HG02759 (cell line): ENCODE data around the gene IER2.

Experiments
- ATAC-seq: cut with Tn5 transposase; IDR thresholded peaks from one replicate; pipeline ENCODE4 v1.9.1; 2021; ENCODE audit warnings: mild to moderate bottlenecking, moderate library complexity; ENCODE audit not compliant: unreplicated experiment

IER2 gene

DNA sequence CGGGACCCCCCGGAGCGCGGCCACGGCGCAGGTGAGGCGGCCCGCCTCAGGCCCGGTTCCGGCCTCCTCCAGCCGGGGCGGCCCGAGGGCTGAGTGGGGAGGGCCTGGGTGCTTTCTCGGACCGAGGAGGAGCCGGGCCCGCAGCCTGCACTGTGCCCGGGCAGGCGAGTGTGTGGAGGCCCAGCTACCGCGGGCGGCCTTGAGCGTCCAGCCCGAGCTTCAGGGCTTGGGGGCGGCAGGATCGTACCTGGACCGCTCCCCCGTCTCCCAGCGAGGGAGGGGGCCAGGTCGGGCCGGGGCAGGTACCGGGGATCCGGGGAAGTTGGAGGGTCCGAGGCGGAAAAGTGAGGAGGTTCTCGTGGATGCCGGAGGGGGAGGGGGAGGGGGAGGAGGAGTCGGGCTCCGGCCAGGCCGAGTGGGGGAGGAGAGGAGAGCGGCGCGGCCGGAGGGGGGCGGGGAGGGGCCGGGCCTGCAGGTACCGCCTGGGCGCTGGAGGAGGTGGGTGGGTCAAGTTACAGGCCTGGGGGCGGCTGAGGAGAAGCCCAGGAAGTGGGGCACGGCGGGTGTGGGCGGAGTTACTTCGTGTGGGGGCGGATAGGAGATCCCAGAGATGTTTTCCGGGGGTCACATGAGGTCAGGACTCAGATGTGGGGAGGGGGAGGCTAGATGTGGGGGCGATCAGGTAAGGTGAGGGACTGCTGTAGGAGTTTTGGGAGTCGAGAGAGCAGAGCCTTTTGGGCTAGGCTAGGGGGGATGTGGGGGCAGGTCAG, 31.6 kb upstream of the IER2 start:
- ATAC-seq = peak; percentile 8

DNA sequence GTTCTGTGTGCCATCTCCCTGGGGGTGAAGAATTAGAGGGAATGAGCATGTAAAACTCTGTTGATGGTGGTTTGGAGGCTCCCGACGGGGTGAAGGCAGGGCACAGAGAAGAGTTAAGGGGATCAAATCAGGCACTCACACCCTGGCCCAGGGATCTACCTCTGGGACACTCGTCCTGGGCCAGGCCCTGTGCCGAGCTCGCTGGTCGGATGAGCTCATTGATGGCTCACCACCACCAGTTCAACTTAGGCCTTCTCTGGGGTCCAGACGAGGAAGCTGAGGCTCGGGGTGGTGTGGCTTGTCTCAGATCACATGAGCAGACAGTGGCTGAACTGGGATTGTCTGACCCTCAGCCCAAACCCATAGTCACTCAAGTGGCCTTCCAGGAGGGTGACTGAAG, 30.6 kb upstream of the IER2 start:
- ATAC-seq = no peak

DNA sequence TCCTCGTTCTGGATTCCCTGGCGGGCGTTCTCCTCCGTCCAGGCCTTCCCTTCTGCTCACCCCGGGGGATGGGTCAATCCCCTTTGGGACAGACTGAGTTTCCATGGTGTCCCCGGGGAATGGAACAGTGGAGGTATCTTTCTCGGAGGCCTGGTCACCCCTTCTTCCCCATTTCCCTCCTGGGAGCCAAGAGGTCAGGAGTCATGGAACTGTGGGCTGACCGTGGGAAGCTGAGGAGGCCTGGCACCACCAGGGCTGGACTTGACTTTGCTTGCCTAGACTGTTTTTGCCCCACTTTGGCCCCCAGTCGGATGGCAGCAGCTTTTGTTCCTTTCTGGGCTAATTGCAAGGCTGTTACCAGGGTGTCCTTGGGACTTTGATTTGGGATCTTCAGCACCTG, 30.2 kb upstream of the IER2 start:
- ATAC-seq = no peak

DNA sequence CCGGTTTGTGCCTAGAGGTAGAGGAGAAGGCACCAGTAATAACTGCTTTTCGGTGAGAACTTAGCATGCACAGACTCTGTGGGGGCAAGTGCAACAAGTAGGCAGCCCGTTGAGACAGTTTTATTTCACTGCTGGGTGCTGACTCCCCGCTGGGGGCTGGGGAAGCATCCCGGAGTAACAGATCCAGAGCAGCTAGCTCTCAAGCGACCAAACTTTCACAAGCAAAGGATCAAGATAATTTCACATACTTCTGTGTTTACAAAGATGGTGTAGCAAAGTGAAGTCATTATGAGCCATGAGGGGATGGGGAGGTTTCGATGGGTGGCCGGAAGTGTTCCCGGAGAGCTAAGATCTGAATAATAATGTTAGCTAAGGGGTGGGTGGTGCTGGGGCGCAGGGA, 29.4 kb upstream of the IER2 start:
- no peak for ATAC-seq

DNA sequence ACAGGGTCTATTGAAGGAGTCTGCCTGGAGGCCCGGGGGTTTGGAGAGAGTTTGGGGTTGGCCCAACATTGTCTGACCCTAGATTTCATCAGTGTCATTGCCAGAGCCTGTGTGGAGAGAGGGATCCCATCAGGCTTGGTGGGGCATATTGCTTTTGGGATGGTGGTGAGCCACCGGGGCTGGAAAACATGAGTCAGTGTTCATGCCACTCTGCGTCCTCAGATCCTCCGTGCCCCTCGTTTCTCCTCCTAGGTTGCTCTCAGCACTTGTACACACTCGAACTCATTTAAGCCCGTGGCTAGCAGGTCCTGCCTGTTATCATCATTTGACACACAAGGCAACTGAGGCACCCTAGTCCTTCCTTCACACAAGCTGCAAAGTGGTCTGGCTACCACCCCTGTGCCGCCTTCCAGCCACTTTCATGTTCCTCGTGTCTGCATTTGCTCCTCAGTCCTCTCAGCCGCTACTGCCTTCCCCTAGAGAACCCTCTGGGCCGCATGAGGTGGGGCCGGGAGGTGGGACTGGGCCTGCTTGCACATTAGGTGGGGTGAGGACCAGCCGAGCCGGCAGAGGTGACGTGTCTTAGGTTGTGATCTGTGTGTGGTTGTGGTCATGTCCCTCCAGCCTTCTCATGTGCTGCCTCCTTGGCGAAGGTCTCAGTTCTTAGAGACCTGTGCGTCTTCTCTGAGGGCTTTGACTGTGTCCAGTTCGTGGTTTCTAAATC, 28.5 kb upstream of the IER2 start:
- ATAC-seq = no peak

DNA sequence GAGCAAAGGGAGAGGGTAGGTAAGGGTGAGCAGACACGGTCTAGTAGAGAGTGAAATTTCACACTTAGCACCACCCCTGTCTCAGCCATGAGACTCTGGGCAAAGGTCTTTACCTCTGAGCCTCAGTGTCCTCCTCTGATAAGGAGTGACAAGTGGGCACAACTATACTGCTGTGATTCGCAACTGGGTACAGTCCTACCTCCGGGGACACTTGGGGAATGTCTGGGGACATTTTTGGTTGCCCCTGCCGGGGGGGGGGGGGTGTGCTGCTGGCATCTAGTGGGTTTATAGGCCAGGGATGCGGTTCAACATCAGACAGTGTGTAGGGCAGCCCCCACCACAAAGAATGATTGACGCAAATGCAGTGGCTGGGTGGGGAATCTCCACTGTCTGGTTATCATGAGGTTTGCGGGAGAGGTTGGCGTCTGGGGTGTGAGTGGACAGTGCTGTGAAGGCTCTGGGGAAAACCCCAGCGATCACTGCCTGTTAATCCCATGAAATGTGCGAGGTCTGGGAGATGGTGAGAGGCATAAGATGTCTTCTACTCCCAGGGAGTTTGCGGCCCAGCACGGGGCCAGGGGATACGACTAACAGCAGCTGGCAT, 27.8 kb upstream of the IER2 start:
- no peak for ATAC-seq

DNA sequence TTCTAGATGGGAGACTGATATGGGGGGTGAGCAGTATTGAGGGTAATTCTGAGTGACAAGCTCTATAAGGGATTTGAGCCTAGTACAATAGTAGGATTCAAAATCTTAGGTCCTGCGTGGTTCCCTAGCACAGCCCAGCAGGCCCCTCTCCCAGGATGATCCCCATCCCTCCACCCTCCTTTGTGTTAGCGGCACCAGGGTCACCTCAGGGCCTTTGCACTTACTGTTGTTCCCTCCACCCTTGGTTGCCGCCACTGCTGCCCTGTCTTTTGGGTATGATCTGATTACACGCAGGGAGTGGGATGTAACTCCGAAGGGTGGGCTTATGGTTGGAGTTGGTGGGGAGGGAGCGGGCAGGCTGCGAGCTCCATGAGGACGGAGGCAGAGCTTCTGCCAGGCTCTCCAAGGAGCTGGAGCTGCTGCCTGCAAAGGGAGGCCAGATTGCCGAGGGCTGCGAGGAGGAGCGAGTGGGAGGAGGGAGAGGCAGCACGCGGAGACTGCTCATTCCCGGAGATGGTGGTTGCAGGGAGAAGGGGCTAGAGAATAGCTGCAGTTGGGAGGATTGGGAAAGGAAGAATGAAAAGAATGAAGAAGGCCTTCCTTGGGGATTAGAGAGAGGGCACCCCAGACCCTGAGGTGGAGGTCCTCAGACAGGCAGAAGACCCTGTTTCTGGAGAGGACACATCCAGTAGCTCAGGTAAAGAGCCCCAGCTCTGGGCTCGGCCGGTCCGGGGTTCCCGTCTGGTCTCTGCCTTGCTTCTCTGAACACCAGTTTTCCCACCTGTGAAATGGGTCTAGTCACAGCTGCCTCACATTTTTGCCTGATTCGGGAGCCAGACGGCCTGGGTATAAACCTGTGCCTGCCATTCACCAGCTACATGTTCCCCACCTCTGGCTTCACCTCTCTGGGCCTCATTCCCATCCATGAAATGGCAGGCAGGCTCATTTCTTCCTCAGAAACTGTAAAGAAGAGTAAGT, 26.9 kb upstream of the IER2 start:
- no peak for ATAC-seq

DNA sequence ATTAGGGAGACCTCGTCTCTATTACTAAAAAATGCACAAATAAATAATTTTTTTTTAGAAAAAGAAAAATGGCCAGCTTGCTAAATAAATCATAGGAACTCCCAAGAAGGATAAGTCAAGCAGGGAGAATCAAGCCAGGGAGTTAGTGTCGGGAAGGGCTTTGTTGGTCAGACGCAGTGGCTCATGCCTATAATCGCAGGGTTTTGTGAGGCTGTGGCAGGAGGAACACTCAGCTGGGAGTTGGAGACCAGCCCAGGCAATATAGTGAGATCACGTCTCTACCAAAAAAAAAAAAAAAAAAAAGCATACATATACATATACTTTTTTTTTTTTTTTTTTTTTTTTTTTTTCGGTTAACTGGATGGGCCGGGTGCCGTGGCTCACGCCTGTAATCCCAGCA, 23.2 kb upstream of the IER2 start:
- ATAC-seq = no peak

DNA sequence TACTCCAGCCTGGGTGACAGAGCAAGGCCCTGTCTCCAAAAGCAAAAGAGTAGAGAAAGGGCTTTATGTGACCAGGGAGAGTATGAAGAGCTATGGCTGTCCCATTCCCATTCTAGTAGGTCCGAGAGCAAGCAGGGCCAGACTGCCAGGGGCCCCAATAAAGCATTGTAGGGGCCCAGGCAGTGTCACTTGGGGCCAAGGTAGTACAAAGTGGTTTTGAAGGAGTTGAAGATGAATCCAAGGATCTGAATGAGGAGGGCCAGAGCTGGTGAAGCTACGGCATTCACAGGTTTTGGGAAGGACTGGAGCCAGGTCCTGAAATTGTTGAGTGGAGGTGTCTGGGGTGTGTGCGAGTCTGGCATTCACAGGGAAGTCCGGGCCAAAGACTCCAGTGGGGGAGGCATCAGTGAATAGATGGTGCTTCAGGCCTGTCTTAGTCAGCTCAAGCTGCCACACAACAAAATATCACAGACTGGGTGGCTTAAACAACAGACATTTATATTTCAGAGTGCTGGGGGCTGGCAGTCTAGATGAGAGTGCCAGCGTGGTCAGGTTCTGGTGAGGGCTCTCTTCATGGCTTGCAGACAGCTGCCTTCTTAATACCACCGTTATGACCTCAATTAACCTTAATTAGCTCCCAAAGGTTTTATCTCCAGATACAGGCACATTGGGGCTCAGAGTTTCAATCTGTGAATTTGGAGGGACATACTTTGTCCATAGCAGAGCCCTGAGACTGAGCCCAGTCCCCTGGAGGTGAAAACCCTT, 22.2 kb upstream of the IER2 start:
- no peak for ATAC-seq

DNA sequence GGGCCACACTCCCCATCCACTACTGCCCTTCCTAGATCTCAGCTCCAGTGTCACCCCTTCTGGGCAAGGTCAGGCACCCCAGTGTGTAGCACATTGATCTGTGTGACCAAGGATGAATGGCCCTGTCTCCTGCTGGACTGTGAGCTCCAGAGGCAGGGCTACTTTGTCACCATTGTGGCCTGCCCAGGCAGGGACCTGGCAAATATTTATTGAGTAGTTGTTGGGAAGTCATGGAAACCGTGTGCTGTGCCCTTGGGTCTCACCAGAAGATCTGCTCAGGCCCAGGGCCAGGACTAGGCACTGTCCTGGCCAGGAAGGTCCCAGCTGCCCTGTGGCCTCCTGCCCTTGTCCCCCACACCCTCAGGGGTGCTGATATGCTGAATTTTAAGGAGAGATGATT, 21.6 kb upstream of the IER2 start:
- no peak for ATAC-seq

DNA sequence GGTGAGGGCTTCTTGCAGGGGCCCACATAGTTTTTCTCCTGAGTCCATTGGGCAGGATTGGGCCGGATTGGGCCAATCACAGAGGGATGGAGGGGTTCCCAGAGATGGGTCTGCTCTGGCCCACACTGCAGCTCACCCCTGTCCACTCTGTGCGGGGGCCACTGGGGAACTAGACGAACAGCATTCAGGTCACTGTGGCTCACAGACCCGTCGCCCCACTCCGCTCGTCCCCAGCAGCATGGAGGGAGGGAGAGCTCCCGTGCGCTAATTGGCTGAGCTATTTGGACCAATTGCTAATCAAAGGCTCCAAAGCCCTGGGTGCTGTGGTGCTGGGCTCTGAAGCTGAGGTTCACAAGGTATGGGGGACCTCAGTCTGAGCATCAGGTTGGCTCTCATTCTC, 20.8 kb upstream of the IER2 start:
- ATAC-seq = no peak

DNA sequence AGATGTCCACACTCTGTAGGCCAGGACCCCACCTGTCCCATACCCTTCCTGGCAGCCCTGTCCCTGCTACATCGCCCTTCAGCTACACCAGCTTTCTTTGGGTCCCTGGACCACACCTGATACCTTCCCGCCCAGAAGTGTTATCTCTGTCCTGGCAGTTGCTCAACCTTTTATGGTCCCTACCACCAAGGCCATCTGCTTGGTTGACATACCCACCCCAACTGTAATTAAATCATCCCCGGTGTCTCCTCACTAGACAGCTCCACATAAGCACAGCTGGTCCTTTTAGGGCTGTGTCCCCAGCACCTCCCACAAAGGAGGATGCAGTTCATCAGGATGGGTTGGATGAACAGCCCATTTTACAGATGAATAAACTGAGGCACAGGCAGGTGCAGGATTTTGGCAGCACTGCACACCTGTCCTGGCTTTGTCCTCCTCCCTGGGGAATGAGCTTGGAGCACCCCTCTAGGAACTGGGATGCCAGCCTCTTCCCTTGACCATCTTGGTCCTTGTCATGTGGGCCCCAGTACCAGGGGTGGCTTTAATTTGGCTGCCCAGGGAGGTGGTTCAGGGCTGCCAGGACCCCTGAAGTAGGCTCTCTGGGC, 19.2 kb upstream of the IER2 start:
- no peak for ATAC-seq

DNA sequence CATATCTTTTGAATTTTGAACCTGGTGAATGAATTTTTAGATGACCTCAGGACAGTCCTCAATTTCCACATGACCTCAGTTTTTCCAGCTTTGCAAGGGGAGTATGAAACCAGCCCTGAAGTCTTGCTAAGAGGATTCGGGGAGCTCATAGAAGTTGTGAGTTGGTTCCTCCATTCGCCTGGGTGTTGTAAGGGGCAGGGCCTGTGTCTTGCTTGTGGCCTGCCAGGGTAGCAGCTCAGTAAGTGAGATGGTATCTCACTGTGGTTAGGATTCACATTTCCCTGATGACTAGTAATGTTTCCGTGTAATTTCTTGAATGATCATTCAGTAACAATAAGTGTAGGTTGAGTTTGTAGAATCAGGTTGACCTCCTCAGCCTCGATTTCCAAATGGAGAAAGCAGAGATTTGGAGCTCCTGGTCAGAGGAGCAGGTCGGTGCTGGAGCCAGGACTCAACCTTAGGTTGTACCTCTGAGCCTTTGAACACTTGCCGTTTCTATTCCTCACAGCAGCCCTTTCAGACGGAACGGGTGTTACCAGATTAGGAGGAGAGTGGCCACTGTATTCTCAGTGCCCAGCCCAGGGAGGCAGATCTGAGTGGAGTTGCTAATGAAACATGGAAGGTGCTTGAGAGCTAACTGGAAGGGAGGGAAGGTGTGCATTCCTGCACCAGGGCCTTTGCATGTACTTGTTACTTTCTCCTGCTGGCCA, 17.6 kb upstream of the IER2 start:
- no peak for ATAC-seq

DNA sequence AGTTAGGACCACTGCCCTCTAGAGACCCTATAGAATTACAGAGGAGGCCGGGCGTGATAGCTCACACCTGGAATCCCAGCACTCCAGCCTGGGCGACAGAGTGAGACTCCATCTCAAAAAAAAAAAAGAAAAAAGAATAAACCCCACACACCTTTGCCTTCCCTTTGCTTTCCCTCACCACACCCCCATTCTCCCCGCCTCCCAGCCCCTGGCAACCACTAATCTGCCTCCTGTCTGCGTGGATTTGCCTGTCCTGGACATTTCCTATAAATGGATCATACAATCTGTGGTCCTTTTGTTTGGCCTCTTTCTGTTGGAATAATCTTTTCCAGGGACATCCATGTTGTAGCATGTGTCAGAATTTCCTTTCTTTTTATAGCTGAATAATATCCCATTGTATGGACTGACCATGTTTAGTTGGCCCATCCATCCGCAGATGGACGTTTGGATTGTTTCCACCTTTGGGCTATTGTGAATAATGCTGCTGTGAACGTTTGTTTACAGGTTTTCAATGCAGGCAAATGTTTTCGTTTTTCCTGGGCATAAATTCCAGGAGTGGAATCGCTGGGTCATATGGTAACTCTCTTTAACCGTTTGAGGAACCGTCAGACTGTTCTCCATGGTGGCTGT, 16.9 kb upstream of the IER2 start:
- no peak for ATAC-seq

DNA sequence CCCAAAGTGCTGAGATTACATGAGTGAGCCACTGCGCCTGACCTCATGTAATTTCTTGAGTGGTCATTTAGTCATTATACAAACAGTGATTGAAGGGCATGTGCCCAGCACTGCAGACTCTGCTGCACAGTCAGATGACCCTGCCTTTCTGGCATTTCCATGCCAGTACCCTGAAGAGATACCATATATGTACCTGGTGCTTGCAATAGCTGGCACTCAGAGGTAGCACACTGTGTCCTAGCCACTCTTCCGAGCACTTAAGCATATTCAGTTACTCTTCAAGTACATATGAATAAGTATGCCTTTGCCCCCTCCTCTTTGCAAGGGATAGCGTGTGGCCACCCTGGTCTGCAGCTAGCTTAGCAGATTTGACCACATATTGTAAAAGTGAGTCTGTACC, 15.6 kb upstream of the IER2 start:
- ATAC-seq = no peak

DNA sequence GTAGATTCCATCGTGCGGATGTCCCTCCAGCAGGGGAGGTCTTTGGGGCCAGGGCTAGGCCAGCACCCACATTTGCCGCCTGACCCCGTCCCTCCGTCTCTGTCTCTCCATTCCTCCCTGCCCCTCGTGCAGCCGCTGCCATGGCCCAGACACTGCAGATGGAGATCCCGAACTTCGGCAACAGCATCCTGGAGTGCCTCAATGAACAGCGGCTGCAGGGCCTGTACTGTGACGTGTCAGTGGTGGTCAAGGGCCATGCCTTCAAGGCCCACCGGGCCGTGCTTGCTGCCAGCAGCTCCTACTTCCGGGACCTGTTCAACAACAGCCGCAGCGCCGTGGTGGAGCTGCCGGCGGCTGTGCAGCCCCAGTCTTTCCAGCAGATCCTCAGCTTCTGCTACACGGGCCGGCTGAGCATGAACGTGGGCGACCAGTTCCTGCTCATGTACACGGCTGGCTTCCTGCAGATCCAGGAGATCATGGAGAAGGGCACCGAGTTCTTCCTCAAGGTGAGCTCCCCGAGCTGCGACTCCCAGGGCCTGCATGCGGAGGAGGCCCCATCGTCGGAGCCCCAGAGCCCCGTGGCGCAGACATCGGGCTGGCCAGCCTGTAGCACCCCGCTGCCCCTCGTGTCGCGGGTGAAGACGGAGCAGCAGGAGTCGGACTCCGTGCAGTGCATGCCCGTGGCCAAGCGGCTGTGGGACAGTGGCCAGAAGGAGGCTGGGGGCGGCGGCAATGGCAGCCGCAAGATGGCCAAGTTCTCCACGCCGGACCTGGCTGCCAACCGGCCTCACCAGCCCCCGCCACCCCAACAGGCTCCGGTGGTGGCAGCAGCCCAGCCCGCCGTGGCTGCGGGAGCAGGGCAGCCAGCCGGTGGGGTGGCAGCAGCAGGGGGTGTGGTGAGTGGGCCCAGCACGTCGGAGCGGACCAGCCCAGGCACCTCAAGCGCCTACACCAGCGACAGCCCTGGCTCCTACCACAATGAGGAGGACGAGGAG, 14.8 kb upstream of the IER2 start:
- ATAC-seq = no peak

DNA sequence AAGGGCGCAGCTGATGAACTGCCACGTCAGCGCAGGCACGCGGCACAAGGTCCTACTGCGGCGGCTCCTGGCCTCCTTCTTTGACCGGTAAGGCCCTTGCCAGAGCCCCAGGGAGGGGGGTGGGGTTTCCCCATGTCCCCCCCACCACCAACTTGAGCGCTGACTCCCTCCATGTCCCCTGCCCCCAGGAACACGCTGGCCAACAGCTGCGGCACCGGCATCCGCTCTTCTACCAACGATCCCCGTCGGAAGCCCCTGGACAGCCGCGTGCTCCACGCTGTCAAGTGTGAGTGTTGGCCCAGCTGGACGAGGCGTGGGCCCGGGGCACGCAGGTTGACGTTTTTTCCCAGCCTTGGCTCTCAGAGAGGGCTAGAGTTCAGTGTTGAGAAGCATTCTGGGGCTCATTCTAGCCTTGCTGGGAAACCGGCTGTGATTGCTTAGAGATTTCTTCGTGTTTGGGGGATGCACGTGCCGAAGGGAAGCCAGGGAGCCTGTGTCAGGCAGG, 12.9 kb upstream of the IER2 start:
- ATAC-seq = no peak
